GM19452 (cell line): Measurements from ENCODE around the gene CRACR2A.

ENCODE experiments used
- ATAC-seq: cut with Tn5 transposase; IDR thresholded peaks from one replicate; pipeline ENCODE4 v1.9.1; 2021; ENCODE audit not compliant: unreplicated experiment

The CRACR2A gene

GRCh38 chr12:3651585-3652424 is 101.1 kb downstream of the CRACR2A start:
- ATAC-seq, result no peak

DNA sequence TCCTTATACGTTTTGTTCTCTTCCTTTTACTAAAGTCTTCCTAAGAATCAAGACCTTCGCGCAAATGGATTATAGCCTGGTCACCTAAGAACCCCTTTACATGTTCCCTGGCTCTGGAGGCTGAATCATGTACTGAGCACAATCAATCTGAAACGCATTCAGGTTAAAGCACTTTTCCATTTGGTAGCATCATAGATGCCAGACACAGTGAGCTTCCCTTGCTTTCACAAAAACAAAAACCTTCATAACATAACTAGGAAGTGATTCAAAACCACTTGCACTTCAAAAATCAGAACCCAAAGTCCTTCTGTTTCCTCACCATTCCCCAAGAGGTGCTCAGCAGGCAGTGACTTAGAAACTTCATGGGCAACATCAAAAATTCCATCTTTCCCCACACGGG is 105.4 kb downstream of the CRACR2A start:
- ATAC-seq, result no peak

GRCh38 chr12:3646561-3647241 is 106.2 kb downstream of the CRACR2A start:
- ATAC-seq, result no peak

DNA sequence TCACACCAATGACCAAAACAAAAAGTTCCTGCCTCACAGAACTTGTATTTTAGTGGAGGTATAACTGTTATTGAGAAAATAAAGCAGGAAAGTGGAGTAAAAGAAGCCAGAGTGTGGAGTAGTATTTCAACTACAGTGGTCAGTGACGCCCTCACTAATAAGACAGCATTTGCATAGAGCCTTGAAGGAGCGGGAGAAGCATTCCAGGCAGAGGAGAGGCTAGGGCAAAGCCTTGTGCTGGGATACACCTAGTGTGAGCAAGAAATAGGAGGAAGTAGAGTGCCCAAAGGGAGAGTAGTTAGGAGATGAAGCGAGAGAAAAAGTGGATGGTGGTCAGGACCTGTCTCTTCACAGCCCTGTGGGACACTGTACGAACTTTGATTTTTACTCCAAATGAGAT is 107.8 kb downstream of the CRACR2A start:
- no peak for ATAC-seq

GRCh38 chr12:3644104-3644503 is 108.8 kb downstream of the CRACR2A start:
- ATAC-seq, result no peak

GRCh38 chr12:3641428-3642018 is 111.4 kb downstream of the CRACR2A start:
- no peak for ATAC-seq

GRCh38 chr12:3636328-3636727 is 116.6 kb downstream of the CRACR2A start:
- no peak for ATAC-seq

GRCh38 chr12:3634348-3634747 is 118.6 kb downstream of the CRACR2A start:
- ATAC-seq, result no peak

DNA sequence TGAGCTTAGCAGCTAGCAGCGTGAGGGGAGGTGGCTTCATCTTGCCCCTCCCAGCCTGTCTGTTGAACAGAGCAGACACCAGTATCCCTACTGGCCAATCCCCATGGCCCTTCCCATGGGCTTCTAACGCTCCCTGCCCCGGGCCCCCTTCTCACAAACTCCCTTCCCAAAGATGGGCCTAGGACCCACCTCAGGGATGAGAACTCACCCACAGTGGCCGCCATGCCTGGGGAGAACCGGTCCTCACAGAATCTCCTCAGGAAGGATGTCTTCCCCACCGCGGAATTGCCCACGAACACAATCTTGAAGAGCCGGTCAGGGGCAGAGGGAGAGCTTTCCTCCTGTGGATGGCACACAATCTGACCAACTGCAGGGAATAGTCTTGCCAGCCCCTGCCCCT is 119.5 kb downstream of the CRACR2A start:
- ATAC-seq, result no peak

GRCh38 chr12:3632754-3633153 is 120.2 kb downstream of the CRACR2A start:
- no peak for ATAC-seq

- no peak for ATAC-seq
Observed at GRCh38 chr12:3632256-3632655, 120.7 kb downstream of the CRACR2A start.

DNA sequence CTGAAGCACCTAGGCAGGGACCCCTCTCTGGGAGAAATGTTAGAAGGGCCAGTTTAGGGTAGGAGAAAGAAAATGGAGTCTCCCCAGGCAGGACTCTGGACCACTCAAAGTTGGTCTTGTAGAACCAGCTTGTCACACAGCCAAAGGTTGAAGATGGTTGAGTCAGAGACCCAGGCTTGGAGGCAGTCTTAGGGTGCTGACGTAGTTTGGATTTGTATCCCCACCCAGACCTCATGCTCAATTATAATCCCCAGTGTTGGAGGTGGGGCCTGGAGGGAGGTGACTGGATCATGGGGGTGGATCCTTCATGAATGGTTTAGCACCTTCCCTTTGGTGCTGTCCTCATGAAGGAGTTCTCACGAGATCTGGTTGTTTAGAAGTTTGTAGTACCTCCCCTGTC is 121.2 kb downstream of the CRACR2A start:
- no peak for ATAC-seq

- ATAC-seq, result no peak
Observed at GRCh38 chr12:3631272-3631637, 121.7 kb downstream of the CRACR2A start.

DNA sequence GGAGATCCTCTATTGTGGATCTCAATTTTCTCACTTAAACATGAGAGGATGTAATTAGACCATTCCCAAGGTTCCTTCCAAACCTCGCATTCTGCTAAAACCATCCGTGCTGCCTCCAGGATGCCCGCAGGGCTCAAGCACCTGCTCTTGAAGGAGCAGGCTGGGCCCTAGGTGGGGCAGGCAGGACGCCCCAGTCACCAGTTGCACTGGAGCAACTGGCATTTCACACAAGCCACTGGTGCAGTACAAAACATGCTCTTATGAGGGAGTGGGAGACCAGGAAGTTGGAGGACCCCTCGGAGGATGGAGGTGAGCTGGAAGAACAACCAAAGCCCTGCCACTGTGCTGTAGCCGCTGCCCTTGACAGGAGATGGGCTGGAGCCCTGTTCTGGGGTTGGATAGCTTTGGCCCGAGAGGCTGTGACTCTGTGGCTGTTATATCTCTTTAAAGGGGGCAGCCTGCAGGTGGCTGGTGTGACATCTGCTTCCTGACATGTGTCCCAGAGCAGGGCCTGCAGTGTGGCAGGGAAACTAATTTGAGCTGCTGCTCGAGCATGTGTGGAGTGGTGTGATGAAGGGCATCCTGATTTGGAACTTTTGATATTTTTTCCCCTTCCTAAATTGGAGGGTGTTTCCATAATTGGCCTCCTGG is 122.2 kb downstream of the CRACR2A start:
- ATAC-seq, result no peak

- no peak for ATAC-seq
Observed at GRCh38 chr12:3630111-3630510, 122.8 kb downstream of the CRACR2A start.

DNA sequence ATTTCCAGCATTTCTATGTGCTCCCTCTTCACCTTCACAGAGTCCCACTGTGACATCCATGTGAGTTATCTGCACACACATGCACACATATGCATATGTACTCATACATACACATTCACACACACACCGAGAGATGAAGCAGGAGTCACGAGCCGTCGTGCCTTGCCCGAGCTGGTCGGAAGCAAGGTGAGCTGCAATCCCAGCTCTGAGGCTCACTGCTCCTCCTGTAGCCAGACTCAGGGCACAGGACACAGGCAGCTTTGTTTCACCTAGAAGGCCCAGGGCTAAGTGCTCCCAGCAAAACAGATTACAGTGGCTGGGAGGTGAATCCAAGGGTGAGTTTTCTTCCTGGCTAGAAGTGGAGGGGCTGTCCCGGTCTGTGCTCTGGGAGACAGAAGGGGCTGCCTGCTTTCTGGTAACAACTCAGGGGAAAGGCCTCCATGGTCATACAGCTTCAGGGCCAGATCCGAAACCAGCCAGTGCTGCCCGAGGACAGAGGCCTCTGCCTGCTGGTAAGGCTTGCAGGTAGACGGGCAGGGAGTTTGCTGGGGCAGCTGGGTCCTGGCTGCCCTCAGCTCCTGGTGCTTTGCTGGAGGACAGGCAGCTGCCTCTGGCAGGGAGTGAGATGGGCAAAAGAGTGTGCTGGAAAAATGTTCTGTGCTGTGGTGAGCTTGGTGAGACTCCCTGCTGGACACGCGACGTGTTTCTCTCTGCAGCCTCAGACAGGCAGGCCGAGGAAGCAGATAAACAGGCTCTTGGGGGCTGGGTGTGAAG is 123.7 kb downstream of the CRACR2A start:
- ATAC-seq, result no peak

DNA sequence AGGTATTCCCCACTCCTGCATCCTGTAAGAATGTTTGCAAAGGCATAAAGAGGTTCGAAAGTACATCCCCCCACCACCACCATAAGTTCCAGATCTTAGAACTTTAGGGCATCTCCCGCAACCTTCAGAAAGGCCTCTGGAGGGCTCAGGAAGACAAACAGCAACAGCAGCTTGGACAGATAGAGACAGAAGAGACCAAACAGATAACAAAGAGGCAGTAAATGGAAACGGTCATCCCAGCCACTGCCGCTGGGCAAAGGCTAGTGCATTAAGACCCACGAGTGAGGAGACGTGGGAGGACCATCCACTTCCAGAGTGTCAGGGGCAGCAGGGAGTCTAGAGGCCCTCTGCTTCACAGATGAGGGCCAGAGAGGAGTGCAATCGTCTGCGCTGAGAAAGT is 124.3 kb downstream of the CRACR2A start:
- ATAC-seq, result no peak

DNA sequence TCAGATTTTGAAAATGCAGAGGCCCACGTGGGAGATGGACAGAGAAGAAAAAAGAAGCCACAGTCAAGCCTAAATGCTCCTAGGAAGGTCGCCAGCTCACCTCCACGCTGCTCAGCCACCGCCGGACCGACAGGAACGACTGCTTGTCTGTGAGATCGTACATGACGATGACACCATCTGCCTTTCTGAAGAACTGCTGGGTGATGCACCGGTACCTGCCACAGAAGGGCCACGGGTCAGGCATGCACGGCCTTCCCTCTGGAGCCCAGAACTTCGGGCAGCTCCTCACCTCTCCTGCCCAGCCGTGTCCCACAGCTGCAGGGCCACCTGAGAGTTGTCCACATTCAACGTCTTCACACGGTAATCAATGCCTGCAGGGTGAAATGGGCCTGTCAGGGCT is 125.6 kb downstream of the CRACR2A start:
- no peak for ATAC-seq

GRCh38 chr12:3624273-3624672 is 128.6 kb downstream of the CRACR2A start:
- no peak for ATAC-seq

DNA sequence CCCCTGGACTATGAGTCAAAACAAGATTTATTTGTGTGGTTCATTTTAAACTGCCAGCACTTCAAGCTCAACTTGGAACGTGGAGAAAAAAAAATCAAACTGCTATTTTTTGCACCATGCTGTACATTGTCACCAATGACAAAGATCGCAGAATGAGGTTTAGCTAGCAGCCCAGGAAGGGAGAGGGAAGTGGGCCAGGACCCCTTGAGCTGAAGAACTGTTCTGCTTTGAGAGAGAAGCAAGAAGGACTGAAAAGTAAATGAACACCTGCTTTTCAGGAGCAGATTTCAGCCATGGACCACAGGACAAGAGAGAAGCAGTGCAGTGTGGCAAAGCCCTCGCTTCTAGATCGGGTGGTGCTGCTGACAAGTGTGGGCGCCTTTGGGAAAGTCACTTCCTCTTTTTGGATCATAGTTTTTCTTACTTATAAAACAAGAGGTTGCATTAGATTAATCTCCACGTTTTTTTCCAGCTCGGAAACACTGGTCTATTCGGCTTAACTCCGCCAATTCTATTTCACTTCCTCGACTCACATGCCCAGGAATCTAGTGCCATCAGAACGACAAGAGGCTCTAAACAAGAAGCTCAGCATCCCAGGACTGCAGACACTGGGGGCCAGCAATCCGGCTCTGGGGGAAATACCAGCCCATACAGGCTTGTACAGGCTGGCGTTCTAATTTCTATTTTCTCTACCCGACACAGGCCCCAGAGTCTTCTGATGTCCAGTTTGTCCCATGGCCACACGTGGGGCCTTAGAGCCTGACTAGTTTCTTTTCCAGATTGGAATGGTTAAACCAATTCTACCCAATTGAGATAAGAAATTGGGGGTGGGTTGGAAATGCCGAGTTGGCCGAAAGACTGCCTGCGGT is 129.9 kb downstream of the CRACR2A start:
- no peak for ATAC-seq
